Measurements from ENCODE around the gene MRPL53. TPM values are rescaled to one million over a fixed set of nuclear protein-coding genes. Genes with fewer than 3 reads are reported as not detected.

The MRPL53 gene
- total and polyA plus RNA-seq, 2 of the 13 experiments (the other 11 are each of a cell fraction or from before 2014, with no cell fraction given): 34.3 to 51.9 TPM

DNA sequence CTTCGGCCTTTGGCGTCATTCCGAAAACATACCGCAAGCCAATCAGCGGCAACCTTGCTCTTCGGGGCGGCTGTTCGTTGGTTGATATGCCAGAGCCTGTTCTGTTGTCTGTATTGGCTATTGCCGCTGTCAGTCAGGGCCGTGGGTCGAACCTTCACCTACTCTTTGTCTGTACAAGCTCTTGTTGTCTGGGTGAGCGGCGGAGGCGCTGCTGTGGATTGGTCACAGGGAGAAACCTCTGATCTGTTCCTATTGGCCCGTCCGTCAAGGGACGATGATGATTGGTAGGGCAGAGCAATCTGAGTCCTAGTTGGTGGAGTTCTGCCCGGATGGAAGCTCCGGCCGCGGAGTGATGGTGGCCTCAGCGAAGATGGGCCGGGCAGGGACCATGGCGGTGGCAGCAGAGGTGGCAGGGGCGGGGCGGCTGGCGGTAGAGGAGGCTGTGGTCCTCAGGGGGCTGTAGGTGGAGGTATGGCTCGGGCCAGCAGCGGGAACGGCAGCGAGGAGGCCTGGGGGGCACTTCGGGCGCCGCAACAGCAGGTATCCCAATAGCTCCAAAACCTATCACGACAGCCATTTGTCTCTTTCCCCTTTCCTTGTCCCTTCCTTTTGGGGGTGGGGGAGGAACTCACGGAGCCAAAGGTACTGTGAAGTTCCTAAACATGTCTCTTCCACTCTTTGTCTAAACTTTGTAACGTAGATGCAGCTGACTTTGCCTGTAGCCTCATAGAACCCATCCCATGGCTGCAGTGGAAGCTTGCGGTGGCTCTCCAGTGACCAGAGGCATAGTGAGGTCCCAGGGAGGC, 14.1 kb downstream of the MRPL53 start, which contains the start of gene WBP1 (continued):
- TF ChIP-seq ZNF235 (CRISPR knock-in tag; IDR thresholded peaks at IDR 0.05; ENCODE audit: borderline replicate concordance) (no peak), SUZ12 (IDR thresholded peaks at IDR 0.05; ENCODE audit: low read depth, low read length) (no peak), ZNF350 (CRISPR knock-in tag; IDR thresholded peaks at IDR 0.05; ENCODE audit: borderline replicate concordance, low read depth) (peak; percentile 91; the same call in 1 of the 2 replicates), ZNF230 (CRISPR knock-in tag; IDR thresholded peaks at IDR 0.05) (peak; percentile 50), MATR3 (CRISPR knock-in tag; IDR thresholded peaks at IDR 0.05) (no peak), ASH2L (IDR thresholded peaks at IDR 0.05; ENCODE audit: insufficient read length, low read depth, low read length) (peak; percentile 4), TAF1 (CRISPR knock-in tag; IDR thresholded peaks at IDR 0.05) (peak; percentile 52; the same call in 1 of the 2 replicates), RBM22 (optimal IDR thresholded peaks at IDR 0.05; ENCODE audit: low read length) (no peak), SIX1 (CRISPR knock-in tag; IDR thresholded peaks at IDR 0.05; ENCODE audit: borderline replicate concordance) (no peak), NFKBIZ (CRISPR knock-in tag; IDR thresholded peaks at IDR 0.05) (no peak), ZNF446 (CRISPR knock-in tag; IDR thresholded peaks at IDR 0.05) (no peak), GABPB1 (CRISPR knock-in tag; IDR thresholded peaks at IDR 0.05) (peak; percentile 83)
- TF ChIP-seq, protein P1, sequence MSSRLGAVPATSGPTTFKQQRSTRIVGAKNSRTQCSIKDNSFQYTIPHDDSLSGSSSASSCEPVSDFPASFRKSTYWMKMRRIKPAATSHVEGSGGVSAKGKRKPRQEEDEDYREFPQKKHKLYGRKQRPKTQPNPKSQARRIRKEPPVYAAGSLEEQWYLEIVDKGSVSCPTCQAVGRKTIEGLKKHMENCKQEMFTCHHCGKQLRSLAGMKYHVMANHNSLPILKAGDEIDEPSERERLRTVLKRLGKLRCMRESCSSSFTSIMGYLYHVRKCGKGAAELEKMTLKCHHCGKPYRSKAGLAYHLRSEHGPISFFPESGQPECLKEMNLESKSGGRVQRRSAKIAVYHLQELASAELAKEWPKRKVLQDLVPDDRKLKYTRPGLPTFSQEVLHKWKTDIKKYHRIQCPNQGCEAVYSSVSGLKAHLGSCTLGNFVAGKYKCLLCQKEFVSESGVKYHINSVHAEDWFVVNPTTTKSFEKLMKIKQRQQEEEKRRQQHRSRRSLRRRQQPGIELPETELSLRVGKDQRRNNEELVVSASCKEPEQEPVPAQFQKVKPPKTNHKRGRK (CRISPR knock-in tag; IDR thresholded peaks at IDR 0.05): no peak
- TF ChIP-seq, protein P2, sequence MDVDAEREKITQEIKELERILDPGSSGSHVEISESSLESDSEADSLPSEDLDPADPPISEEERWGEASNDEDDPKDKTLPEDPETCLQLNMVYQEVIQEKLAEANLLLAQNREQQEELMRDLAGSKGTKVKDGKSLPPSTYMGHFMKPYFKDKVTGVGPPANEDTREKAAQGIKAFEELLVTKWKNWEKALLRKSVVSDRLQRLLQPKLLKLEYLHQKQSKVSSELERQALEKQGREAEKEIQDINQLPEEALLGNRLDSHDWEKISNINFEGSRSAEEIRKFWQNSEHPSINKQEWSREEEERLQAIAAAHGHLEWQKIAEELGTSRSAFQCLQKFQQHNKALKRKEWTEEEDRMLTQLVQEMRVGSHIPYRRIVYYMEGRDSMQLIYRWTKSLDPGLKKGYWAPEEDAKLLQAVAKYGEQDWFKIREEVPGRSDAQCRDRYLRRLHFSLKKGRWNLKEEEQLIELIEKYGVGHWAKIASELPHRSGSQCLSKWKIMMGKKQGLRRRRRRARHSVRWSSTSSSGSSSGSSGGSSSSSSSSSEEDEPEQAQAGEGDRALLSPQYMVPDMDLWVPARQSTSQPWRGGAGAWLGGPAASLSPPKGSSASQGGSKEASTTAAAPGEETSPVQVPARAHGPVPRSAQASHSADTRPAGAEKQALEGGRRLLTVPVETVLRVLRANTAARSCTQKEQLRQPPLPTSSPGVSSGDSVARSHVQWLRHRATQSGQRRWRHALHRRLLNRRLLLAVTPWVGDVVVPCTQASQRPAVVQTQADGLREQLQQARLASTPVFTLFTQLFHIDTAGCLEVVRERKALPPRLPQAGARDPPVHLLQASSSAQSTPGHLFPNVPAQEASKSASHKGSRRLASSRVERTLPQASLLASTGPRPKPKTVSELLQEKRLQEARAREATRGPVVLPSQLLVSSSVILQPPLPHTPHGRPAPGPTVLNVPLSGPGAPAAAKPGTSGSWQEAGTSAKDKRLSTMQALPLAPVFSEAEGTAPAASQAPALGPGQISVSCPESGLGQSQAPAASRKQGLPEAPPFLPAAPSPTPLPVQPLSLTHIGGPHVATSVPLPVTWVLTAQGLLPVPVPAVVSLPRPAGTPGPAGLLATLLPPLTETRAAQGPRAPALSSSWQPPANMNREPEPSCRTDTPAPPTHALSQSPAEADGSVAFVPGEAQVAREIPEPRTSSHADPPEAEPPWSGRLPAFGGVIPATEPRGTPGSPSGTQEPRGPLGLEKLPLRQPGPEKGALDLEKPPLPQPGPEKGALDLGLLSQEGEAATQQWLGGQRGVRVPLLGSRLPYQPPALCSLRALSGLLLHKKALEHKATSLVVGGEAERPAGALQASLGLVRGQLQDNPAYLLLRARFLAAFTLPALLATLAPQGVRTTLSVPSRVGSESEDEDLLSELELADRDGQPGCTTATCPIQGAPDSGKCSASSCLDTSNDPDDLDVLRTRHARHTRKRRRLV (CRISPR knock-in tag; IDR thresholded peaks at IDR 0.05): no peak; the same call in 1 of the 2 replicates
- TF ChIP-seq, protein P3, sequence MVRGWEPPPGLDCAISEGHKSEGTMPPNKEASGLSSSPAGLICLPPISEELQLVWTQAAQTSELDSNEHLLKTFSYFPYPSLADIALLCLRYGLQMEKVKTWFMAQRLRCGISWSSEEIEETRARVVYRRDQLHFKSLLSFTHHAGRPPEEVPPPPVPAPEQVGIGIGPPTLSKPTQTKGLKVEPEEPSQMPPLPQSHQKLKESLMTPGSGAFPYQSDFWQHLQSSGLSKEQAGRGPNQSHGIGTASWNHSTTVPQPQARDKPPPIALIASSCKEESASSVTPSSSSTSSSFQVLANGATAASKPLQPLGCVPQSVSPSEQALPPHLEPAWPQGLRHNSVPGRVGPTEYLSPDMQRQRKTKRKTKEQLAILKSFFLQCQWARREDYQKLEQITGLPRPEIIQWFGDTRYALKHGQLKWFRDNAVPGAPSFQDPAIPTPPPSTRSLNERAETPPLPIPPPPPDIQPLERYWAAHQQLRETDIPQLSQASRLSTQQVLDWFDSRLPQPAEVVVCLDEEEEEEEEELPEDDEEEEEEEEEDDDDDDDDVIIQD (CRISPR knock-in tag; IDR thresholded peaks at IDR 0.05; ENCODE audit: low read depth): 0 out of 2 replicates have a peak, but pooled peaks have one; percentile 24
- TF ChIP-seq, protein P4, sequence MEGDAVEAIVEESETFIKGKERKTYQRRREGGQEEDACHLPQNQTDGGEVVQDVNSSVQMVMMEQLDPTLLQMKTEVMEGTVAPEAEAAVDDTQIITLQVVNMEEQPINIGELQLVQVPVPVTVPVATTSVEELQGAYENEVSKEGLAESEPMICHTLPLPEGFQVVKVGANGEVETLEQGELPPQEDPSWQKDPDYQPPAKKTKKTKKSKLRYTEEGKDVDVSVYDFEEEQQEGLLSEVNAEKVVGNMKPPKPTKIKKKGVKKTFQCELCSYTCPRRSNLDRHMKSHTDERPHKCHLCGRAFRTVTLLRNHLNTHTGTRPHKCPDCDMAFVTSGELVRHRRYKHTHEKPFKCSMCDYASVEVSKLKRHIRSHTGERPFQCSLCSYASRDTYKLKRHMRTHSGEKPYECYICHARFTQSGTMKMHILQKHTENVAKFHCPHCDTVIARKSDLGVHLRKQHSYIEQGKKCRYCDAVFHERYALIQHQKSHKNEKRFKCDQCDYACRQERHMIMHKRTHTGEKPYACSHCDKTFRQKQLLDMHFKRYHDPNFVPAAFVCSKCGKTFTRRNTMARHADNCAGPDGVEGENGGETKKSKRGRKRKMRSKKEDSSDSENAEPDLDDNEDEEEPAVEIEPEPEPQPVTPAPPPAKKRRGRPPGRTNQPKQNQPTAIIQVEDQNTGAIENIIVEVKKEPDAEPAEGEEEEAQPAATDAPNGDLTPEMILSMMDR (CRISPR knock-in tag; IDR thresholded peaks at IDR 0.05): no peak

Measured in HepG2 (cell line).